Fibroblast of villous mesenchyme (primary cell): ENCODE data around the gene TMC3. TPM values are rescaled to one million over a fixed set of nuclear protein-coding genes. Genes with fewer than 3 reads are reported as not detected.

Source experiments
- DNase-seq: peaks from one replicate; pipeline ENCODE4 v3.0.0-alpha.2; 2010; ENCODE audit warnings: low read depth
- H3K4me3 ChIP-seq: 2 replicates; pipeline ENCODE4 v1.5.1; 2011; ENCODE audit warnings: low read depth, mild to moderate bottlenecking, low read length
- total RNA-seq: library from RNA; depleted of rRNA; stranded (reverse); fragments of >200 nt; gene quantifications from 2 replicates; pipeline ENCODE4 v1.2.3, GENCODE V29; 2012
- TF ChIP-seq, protein P1 (sequence below): IDR thresholded peaks from 2 replicates; pipeline ENCODE4 v1.5.1; 2012; ENCODE audit warnings: low read depth, mild to moderate bottlenecking, low read length; ENCODE audit not compliant: insufficient read depth

The TMC3 gene
- total RNA-seq, 1 donor, result not detected

DNA sequence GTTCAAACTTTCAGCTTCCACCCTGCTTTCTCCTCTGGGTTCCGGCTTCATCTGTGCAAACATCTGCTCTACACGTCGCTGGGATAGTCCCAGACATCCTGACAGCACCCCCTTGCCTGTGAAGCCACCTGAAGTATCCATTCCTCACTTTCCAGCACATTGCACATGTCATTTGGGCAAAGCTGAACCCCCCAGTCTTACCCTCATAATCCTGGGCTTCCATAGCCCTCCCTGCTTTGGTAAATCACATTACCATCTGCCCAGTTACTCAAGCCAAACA, 92.6 kb downstream of the TMC3 start:
- TF ChIP-seq, protein P1, sequence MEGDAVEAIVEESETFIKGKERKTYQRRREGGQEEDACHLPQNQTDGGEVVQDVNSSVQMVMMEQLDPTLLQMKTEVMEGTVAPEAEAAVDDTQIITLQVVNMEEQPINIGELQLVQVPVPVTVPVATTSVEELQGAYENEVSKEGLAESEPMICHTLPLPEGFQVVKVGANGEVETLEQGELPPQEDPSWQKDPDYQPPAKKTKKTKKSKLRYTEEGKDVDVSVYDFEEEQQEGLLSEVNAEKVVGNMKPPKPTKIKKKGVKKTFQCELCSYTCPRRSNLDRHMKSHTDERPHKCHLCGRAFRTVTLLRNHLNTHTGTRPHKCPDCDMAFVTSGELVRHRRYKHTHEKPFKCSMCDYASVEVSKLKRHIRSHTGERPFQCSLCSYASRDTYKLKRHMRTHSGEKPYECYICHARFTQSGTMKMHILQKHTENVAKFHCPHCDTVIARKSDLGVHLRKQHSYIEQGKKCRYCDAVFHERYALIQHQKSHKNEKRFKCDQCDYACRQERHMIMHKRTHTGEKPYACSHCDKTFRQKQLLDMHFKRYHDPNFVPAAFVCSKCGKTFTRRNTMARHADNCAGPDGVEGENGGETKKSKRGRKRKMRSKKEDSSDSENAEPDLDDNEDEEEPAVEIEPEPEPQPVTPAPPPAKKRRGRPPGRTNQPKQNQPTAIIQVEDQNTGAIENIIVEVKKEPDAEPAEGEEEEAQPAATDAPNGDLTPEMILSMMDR, result no peak
- H3K4me3 ChIP-seq, result no peak overlapping the region
- DNase-seq, result no peak

Other genes starting within 250 kb of the TMC3 start
- gene CFAP161, start 239.9 kb downstream of the TMC3 start, total RNA-seq, result 0.64 and 0.86 TPM in 2 replicates
- 0.32 TPM in 1 of 2 replicates, not detected in the other for gene IL16, start 177.3 kb downstream of the TMC3 start, total RNA-seq
- 9.3 and 14.7 TPM in 2 replicates for gene STARD5, start 50.1 kb downstream of the TMC3 start, total RNA-seq